RKO (cell line): ENCODE results near the gene CABP2.
A peak's percentile ranks its signal among the peaks of the same experiment; 100 is the strongest.
"Not testable (repeated sequence)": the region's sequence is repeated elsewhere in the genome, so short reads cannot be mapped to it uniquely, and the experiment has no call there.

Experiments
- DNase-seq: peaks from one replicate; pipeline ENCODE4 v3.0.0-alpha.2; 2016; ENCODE audit warnings: low spot score

CABP2 gene

DNA sequence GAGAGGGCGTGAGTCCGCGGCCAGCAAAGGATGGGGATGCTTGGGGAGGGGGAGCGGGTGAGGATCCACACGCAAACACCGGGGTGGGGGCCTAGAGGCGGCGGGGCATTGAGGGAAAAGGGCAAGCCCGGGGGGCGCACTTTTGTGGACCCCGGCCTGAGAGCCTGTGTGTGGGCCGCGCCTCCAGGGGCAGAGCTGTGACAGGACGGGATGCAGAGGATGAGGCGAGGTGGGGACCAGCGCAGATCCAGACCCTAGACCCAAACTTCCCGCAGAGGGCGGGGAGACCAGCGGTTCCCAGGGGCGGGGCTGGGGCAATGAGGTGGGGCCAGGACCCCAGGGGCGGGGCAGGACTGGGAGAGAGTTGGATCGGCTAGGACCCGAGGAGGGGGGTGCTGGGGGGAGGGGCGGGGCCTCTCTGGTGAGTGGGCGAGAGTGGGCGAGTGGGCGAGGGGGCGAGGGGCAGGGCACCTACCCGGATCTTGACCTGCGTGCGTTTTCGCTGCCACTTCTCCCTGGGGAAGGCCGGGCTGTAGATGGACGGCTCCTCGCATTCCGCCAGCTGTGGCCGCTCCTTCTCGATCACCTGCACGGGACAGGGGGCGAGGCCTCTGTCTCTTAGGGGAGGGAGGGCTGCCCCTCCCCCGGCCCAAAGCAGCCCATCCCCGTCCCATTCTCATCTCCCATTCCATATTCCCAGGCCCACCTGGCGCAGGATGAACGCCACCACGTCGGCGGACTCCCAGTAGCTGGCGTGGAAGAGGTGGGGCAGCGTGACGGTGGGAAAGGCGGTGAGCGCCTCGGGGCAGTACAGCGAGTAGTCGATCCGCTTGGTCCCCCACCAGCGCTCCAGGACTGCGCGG is 28.6 kb downstream of the CABP2 start:
- no peak for DNase-seq

DNA sequence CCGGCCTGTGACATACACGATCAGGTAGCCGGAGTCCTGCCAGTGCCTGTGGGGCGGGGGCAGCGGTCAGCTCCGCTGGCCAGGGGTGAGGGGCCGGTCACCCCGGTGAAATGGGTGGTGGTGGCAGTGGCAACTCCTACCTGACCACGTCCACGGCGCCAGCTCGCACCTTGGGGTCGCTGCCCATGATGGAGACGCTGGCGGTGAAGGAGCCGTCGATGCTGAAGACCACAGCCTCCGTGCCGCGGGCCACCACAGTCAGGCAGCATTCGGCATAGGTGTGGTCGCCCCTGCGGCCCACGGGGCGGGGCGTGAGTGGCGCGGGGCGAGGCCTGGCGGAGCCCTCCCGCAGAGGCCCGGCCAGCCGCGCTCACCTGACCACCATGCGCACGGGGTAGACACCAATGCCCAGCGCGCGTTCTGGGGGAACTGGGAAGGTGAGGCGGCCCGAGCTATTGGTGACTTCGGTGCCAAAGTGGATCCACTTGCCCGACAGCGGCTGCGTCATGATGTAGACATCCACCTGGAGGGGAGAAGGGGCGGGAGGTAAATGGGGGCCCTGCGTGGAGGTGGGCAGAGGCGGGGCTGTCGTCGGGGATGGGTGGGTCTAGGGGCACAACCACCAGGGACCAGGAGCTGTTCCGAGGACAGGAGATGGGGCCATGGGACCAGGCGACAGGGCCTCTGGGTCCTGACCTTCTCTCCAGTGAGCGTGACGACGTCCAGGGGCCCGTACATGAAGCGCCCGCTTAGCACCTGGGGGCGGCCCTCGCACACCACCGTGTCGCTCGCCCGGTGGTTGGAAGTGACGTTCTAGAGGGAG is 29.5 kb downstream of the CABP2 start:
- DNase-seq = no peak

DNA sequence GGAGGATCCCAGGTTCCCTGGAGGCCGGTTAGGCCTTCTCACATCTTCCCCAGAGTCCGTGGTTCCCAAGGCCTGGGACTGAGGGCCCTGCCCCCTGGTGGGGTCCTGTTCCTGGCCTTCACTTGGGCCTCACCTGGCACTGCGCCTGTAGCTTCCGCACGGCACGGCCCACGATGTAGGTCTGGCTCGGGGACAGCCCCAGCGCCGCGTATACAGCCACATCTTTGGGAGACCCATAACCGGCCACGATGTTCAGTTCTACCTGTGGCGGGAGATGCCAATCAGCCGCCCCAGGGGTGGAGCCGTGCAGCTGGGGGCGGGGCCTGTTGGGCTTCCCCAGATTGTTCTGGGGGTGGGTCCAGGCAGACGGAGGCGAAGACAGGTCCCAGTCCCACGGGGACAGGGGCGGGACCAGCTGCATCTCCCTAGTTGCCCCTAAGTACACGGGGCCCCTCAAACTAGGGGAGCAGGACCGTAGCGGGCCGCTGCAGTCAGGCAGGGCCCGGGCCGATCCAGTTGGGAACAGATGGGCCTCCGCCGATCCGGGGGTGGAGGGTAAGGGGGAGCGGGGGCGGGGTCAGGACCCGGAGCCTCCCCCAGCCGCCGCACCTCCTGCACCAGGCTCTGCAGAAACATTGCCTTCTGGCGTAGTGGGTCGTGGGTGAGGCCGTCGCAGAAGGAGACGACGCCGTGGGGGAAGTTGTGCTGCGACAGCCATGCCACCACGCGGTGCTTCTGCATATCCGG is 30.3 kb downstream of the CABP2 start:
- no peak for DNase-seq

DNA sequence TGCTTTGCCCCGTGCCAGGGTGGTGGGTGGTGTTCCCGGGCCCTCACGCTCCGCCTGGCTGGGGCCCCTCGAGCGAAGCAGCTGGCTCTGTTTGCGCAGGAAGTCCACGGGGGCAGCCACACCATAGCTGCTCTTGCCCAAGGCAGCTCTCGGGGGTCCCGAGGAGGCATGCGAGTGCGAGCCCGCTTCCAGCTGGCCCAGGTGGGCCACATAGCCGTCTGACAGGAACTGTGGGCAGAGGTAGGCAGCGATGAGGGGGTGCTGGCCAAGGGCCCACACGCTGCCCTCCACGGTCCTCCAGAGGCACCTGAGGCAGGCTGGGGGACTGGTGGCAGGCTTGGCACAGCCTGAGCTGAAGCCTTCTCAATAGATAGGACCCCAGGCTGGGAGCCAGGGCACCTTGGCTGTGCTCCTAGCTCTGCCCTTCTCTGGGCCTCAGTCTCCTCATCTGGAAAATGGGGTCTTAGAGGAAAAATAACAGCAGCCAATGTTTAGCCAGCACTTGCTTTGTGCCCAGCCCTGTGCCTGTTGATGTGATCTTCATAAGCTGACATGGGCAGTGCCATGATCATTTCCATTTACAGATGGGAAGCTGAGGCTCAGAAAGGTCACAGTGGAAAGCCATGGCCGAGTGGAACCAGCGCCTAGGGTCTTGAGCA is 31.0 kb downstream of the CABP2 start:
- DNase-seq = no peak

DNA sequence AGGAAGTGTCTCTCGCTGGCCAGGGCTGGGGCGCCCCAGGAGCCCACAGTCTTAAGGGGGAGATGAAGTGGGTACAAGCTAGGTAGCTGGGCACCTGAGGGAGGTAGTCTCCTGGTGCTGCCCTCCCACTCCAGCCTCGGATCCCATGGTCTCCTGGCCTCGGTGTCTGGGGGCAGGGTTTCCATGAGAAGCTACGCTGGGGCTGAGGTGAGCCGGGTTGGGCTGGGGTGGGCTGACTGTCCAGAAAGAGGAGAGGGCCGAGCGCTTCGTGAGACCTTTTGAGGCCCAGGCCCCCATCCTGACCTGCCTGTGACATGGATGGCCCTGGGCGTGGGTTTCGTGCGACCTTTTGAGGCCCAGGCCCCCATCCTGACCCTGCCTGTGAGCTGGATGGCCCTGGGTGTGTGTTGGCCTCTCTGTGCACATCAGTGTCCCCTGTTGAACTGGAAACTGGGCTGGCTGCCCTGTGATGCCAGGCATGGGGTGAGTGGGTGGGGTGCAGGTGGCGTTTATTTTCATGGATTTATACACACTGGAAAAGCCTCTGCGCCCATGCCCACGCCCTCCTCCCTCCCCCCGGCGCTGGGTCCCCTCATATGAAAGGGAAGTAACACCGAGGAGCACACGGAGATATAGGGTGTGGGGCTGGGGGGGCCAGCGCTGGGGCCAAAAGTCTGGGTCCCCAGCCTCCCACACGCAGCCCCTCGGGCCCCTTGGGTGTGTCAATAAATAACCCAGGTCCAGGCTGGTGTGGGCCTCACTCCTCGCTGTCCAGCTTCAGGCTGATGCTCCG is 31.8 kb downstream of the CABP2 start:
- DNase-seq = no peak

DNA sequence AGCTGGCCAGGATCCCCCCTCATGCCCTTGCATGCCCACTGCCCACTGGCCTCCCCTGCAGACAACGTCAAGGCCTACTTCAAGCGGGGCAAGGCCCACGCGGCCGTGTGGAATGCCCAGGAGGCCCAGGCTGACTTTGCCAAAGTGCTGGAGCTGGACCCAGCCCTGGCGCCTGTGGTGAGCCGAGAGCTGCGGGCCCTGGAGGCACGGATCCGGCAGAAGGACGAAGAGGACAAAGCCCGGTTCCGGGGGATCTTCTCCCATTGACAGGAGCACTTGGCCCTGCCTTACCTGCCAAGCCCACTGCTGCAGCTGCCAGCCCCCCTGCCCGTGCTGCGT is 32.5 kb downstream of the CABP2 start:
- DNase-seq = no peak

DNA sequence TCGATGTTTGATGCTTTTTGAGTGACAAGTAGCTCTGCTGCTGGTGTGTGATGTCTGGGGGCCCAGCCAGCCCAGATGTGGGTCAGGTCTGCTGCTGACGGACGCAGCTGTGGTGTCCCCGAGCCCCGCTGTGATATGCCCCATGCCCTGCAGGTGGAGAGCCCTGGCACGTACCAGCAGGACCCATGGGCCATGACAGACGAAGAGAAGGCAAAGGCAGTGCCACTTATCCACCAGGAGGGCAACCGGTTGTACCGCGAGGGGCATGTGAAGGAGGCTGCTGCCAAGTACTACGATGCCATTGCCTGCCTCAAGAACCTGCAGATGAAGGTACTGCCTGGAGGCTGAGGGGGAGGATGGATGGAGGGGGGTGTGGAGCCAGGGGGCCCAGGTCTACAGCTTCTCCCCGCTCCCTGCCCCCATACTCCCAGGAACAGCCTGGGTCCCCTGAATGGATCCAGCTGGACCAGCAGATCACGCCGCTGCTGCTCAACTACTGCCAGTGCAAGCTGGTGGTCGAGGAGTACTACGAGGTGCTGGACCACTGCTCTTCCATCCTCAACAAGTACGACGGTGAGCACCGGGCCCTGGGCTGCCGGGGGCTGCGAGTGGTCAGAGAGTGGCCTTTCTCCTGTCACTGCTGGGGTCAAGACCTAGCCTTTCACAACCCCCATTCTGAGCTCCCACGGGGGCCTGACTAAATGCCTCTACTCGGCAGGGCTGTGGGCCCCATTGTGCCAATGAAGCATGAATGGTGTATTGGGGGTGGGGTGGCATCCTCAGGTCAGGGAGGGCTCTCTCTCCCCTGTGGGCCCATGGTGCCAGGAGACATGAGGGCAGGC is 33.1 kb downstream of the CABP2 start:
- DNase-seq = no peak

DNA sequence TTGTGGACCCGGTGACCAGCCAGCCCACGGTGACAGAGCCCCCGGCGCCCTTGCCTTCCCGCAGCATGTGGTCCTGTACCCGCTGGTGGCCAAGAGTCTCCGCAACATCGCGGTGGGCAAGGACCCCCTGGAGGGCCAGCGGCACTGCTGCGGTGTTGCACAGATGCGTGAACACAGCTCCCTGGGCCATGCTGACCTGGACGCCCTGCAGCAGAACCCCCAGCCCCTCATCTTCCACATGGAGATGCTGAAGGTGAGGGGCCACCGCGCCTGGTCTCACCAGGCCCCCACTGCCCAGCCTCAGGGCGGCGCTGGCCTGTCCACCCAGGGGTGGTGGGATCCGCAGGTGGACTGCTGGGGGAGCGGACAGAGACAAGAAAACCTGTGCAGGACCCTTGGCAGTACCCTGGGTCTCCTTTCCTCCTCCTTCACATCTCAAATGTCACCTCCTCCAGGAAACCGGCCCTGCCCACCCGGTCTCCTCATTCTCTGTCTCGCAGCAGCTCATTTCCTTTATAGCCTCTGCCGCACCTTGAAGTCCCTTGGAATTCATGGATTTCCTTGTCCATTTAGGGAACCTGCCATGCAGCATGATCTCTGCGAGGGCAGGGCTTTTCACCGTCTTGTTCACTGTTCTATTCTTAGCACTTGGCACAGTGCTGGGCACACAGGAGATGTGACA is 33.9 kb downstream of the CABP2 start:
- no peak for DNase-seq

DNA sequence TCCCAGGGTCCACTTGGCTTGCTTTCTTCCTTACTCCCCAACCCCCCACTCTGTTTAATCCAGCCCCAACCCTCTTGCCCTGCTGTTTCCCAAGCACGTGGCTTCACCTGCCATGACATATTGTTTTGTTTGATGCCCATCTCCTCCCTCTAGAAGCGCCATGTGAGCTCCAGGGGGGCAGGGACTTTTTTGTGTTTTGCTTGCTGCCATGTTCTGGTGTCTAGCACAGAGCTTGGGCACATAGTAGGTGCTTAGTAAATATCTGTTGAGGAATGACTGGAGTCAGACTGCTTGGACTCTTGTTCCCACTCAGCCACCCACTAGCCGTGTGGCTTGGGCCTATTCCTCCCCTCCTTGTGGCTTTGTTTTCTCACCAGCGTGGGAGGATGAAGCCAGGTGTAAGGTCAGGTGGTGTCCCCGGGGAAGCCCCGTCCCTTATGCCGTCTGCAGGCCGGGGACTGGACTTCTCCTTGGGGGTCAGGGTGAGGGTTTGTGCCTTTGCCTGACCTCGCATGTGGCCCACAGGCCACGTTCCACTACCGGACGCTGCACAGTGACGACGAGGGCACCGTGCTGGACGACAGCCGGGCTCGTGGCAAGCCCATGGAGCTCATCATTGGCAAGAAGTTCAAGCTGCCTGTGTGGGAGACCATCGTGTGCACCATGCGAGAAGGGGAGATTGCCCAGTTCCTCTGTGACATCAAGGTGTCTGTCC is 36.6 kb downstream of the CABP2 start:
- DNase-seq = no peak

DNA sequence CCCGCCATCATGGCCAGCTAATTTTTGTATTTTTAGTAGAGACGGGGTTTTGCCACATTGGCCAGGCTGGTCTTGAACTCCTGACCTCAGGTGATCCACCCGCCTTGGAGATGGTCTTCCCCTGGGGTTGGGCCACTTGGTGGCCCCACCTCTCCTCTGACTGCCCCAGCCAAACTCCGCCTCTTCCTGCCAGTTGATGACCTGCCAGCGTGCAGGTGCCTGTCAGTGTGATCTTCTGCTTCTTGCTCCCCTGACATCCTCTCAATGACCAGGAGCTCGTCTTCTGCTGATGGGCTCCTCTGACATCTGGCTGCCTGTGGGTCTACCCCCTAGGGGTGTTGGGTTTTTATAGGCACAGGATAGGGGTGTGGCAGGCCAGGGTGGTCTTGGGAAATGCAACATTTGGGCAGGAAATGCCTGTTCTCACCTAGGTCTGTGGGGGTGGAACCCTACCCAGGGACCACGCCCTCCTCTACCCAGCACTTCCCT is 37.3 kb downstream of the CABP2 start:
- DNase-seq = not testable (repeated sequence)

DNA sequence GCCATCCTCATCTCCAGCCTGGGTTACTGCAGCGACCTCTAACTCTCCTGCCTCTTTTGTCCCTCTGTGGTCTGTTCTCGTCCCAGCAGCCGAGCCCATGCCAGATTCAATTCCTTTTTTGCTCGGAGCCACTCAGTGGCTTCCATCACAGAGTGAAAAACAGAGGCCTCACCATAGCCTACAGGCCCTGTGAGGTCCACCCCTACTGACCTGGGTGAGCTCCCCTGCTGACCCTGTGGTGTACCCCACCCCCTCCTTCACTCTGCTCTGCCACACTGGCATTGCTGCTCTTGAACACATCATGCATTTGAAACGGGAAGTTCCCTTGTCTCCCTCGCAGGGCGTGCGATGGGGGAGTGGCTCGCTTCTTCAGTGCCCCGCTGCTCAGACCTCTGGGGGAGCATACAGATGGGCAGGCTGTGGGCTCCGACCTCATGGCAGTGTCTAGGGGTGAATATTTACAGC is 38.4 kb downstream of the CABP2 start:
- no peak for DNase-seq

DNA sequence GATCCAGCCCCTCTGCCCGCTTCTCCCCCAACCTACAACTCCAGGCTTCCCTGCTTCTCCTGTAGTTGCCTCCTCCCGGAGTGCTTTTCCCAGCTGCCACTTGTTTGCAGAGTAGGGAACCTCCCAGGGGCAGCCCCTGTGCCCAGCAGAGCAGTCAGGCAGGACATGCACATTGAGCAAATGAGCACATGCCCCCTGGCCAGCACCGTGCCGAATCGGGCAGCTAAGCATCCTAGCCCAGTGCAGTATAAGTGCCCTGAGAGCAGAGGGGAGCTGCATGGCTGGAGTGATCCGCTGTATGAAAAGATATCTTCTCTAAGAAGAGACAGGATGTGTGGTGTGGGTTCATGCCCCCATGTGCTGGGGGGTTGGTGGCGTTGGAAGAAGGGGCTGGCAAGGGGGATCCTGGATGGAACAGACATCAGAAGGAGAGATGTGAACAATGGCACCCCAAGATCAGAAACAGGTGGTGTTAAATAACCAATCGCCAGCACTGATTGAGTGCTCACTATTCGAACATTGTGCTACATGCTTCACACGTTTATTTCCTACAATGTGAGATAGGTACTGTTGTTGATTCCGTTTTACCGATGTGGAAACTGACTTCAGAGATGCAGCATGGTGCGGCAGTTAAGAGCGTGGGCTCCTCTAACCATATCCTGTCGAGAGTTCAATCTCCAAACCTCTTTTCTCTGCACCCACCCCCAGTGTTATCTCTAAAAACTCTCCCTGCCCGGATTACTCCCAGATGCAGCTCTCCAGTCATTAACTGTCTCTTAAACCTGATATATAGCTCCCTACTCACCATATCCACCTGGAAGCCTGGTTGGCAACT is 39.2 kb downstream of the CABP2 start:
- DNase-seq = no peak

DNA sequence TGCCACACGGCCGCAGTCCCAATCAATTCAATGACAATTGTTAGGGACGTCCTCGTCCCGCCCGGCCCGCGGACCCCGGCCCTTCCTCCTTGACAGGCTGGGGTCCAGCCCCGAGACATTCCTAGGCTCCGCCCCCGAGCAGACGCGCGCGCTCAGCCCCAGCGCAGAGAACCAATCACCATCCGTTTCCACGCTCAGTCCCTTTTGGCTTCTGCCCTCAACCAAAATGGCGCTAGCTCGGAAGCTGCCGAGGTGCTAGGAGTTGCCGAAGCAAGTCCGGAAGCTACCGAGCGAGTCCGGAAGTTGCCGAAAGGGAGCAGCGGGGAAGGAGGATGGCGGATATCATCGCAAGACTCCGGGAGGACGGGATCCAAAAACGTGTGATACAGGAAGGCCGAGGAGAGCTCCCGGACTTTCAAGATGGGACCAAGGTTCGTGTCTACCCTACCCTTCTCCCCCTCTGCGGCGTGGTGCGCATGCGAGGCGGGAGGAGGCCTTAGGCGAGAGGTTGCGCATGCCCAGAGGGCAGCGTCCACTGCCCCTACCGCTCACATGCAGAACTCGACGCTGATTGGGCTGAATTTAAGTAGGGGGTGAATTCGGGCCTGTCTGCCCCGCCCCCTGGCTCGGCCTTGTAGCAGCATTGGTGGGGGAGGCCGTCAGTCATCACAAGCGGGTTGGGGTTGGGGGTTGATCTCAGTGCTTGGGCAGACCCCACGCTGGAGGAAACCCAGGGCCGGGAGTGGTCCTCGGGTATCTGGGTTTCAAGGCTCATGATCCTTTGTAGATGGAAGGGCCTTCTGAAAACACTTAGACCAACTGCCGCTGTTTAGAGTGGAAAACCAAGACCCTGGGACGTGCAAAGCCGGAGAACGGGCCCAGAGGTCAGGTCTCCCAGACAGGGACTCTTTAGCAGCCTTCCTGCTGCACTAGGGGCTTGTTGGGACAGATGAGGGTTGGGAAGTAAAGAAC is 40.1 kb downstream of the CABP2 start, which contains the start of gene AIP:
TSS of gene AIP (plus strand) at position 200 of the 972 bp plus-strand sequence. CDS start at position 333, 133 bp downstream.
- peak; percentile 98 for DNase-seq

DNA sequence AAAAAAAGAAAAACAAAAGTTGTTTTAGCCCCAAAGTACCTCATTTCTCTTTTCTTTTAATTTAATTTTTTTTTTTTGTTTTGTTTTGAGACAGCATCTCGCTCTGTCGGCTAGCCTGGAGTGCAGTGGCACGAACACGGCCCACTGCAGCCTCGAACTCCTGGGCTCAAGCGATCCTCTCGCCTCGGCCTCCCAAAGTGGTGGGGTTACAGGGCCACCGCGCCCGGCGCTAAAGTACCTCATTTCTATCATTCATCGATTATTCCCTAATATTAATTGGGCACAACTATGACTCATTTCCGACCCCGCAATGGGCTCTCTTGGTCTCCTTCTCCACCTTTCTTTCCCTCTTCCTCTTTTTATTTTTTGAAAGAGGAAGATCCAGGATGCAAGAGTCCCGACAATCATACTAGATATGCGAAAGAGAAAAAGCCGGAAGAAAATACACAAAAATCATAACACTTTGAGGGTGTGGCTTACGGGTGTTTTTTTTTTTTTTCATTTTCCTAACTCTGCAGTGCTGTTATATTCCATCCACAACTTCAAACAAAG is 40.9 kb downstream of the CABP2 start:
- peak; percentile 36 for DNase-seq

DNA sequence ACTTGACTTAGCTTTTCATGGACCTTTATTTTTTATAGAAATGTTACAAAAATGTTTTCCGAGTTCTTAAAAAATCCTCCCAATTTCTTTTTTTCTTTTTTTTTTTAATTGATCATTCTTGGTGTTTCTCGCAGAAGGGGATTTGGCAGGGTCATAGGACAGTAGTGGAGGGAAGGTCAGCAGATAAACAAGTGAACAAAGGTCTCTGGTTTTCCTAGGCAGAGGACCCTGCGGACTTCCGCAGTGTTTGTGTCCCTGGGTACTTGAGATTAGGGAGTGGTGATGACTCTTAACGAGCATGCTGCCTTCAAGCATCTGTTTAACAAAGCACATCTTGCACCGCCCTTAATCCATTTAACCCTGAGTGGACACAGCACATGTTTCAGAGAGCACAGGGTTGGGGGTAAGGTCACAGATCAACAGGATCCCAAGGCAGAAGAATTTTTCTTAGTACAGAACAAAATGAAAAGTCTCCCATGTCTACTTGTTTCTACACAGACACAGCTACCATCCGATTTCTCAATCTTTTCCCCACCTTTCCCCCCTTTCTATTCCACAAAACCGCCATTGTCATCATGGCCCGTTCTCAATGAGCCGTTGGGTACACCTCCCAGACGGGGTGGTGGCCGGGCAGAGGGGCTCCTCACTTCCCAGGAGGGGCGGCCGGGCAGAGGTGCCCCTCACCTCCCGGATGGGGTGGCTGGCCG is 45.7 kb downstream of the CABP2 start:
- DNase-seq = not testable (repeated sequence)
